Cerebellar cortex (tissue), 1 donor: ENCODE results near the gene PROSER2.

Source experiments
- DNase-seq: peaks from one replicate; pipeline ENCODE4 v3.0.0-alpha.2; 2015; ENCODE audit warnings: low spot score

The PROSER2 gene

GRCh38 chr10:11804336-11804735, 18.8 kb upstream of the PROSER2 start:
- DNase-seq: no peak

- DNase-seq: no peak
Measured at GRCh38 chr10:11805792-11806191, 17.4 kb upstream of the PROSER2 start.

- DNase-seq: peak; percentile 66
Measured at GRCh38 chr10:11806706-11807105, 16.4 kb upstream of the PROSER2 start.

- no peak for DNase-seq
Measured at GRCh38 chr10:11808808-11809207, 14.3 kb upstream of the PROSER2 start.

- no peak for DNase-seq
Measured at GRCh38 chr10:11810313-11810766, 12.8 kb upstream of the PROSER2 start.

- no peak for DNase-seq
Measured at GRCh38 chr10:11810973-11811372, 12.2 kb upstream of the PROSER2 start.

- no peak for DNase-seq
Measured at GRCh38 chr10:11813177-11813576, 10.0 kb upstream of the PROSER2 start.

GRCh38 chr10:11813855-11814567, 9.1 kb upstream of the PROSER2 start:
- no peak for DNase-seq

- no peak for DNase-seq
Measured at GRCh38 chr10:11819027-11819426, 4.1 kb upstream of the PROSER2 start.

- no peak for DNase-seq
Measured at GRCh38 chr10:11822026-11822756, 965 bp upstream of the PROSER2 start.

- no peak for DNase-seq
Measured at GRCh38 chr10:11822809-11823121, 391 bp upstream of the PROSER2 start.

- DNase-seq: no peak
Measured at GRCh38 chr10:11823989-11824346, 812 bp downstream of the PROSER2 start.

GRCh38 chr10:11824376-11824775, 1.2 kb downstream of the PROSER2 start:
- no peak for DNase-seq

GRCh38 chr10:11824825-11825224, 1.7 kb downstream of the PROSER2 start:
- DNase-seq: no peak

GRCh38 chr10:11825796-11826414, 2.7 kb downstream of the PROSER2 start:
- no peak for DNase-seq

- DNase-seq: no peak
Measured at GRCh38 chr10:11827006-11827405, 3.9 kb downstream of the PROSER2 start.

- no peak for DNase-seq
Measured at GRCh38 chr10:11827414-11827813, 4.3 kb downstream of the PROSER2 start.

GRCh38 chr10:11828682-11829284, 5.6 kb downstream of the PROSER2 start:
- DNase-seq: no peak

- DNase-seq: no peak
Measured at GRCh38 chr10:11830836-11831519, 7.8 kb downstream of the PROSER2 start.

GRCh38 chr10:11831520-11831951, 8.4 kb downstream of the PROSER2 start:
- no peak for DNase-seq

- no peak for DNase-seq
Measured at GRCh38 chr10:11832042-11832441, 8.9 kb downstream of the PROSER2 start.

- no peak for DNase-seq
Measured at GRCh38 chr10:11835061-11835460, 11.9 kb downstream of the PROSER2 start.
